Thoracic aorta (tissue), 2 donors: ENCODE measurements around the gene CAMK2B. TPM values are rescaled to one million over a fixed set of nuclear protein-coding genes. Genes with fewer than 3 reads are reported as not detected.

ENCODE experiments used
- ATAC-seq: fragments of 150-250 bp; one replicate; pipeline ENCODE4 v1.8.0; 2017; ENCODE audit warnings: low read depth; ENCODE audit not compliant: insufficient number of reproducible peaks, low FRiP score
- DNase-seq: peaks from one replicate; pipeline ENCODE4 v3.0.0-alpha.2; 2020; ENCODE audit warnings: low spot score
- H3K27ac ChIP-seq, 2 donors: fragments of 200-600 bp; sonication (generic); 1 replicate in 1 of 2; 2 replicates in 1 of 2; pipeline ENCODE4 v1.5.1; 2016; ENCODE audit warnings: mild to moderate bottlenecking in 2 of 2, moderate library complexity in 2 of 2
- H3K27me3 ChIP-seq: fragments of 200-600 bp; sonication (generic); replicated peaks from 2 replicates; pipeline ENCODE4 v1.6.0; 2016; ENCODE audit warnings: mild to moderate bottlenecking; ENCODE audit not compliant: insufficient read depth
- H3K36me3 ChIP-seq: fragments of 200-600 bp; sonication (generic); one replicate; pipeline ENCODE4 v1.5.1; 2016
- H3K4me1 ChIP-seq, 2 donors: fragments of 200-600 bp; sonication (generic); 1 replicate in 1 of 2; 2 replicates in 1 of 2; pipeline versions ENCODE4 v1.5.1 to v1.6.0; 2016; ENCODE audit warnings: low read depth in 2 of 2, mild to moderate bottlenecking in 1 of 2; ENCODE audit not compliant: control insufficient read depth in 1 of 2
- H3K4me3 ChIP-seq: fragments of 200-600 bp; sonication (generic); 2 replicates; pipeline ENCODE4 v1.5.1; 2016; ENCODE audit warnings: mild to moderate bottlenecking
- H3K9me3 ChIP-seq: fragments of 200-600 bp; sonication (generic); 2 replicates; pipeline ENCODE4 v1.5.1; 2016
- CTCF ChIP-seq: fragments of 200-600 bp; sonication (generic); IDR thresholded peaks from one replicate; pipeline ENCODE4 v1.5.1; 2019; ENCODE audit warnings: antibody characterized with exemption
- total RNA-seq, 2 donors: library from RNA; depleted of rRNA; stranded (reverse); fragments of >200 nt; gene quantifications; one replicate each; pipeline versions ENCODE4 v1.1.0 to v1.2.3, GENCODE V29; 2016

Gene CAMK2B
- total RNA-seq, 2 donors from 2014 or later = 1.5 to 2.8 TPM

GRCh38 chr7:44212581-44213184 lies 112.7 kb downstream of the CAMK2B start:
- ATAC-seq (no peak), DNase-seq (no peak)
- Histone ChIP-seq H3K4me1 (no peaks in the 10 kb centered on the region), H3K9me3 (no peaks in the 10 kb centered on the region), H3K27ac (no peak overlapping the region), H3K27me3 (no peaks in the 10 kb centered on the region), H3K4me3 (no peak overlapping the region), H3K36me3 (peaks cover 49% of the 10 kb centered on the region)
- TF ChIP-seq CTCF = no peak

GRCh38 chr7:44212018-44212417 lies 113.4 kb downstream of the CAMK2B start:
- Histone ChIP-seq H3K27ac (no peak overlapping the region), H3K27me3 (no peaks in the 10 kb centered on the region), H3K4me3 (no peak overlapping the region), H3K4me1 (no peaks in the 10 kb centered on the region), H3K36me3 (peaks cover 53% of the 10 kb centered on the region), H3K9me3 (no peaks in the 10 kb centered on the region)
- DNase-seq = no peak
- no peak for ATAC-seq
- TF ChIP-seq CTCF = no peak

GRCh38 chr7:44211126-44211675 lies 114.2 kb downstream of the CAMK2B start:
- H3K4me1 ChIP-seq = no peaks in the 10 kb centered on the region
- H3K36me3 ChIP-seq = peaks cover 59% of the 10 kb centered on the region
- DNase-seq (no peak), ATAC-seq (no peak)
- no peaks in the 10 kb centered on the region for H3K9me3 ChIP-seq
- H3K27me3 ChIP-seq = no peaks in the 10 kb centered on the region
- no peak for TF ChIP-seq CTCF
- H3K4me3 ChIP-seq = no peak overlapping the region
- H3K27ac ChIP-seq = no peak overlapping the region

- Histone ChIP-seq H3K4me3 (no peak overlapping the region), H3K4me1 (no peaks in the 10 kb centered on the region), H3K36me3 (peaks cover 70% of the 10 kb centered on the region), H3K27me3 (no peaks in the 10 kb centered on the region), H3K27ac (no peak overlapping the region), H3K9me3 (no peaks in the 10 kb centered on the region)
- no peak for DNase-seq
- TF ChIP-seq CTCF = no peak
- no peak for ATAC-seq
These were observed 115.3 kb downstream of the CAMK2B start for GRCh38 chr7:44210107-44210506.

- Histone ChIP-seq H3K9me3 (no peaks in the 10 kb centered on the region), H3K4me3 (no peak overlapping the region), H3K27me3 (no peaks in the 10 kb centered on the region), H3K4me1 (peaks cover 0 to 7% of the 10 kb centered on the region in 2 donors), H3K36me3 (peaks cover 66% of the 10 kb centered on the region), H3K27ac (no peak overlapping the region)
- ATAC-seq = no peak
- no peak for TF ChIP-seq CTCF
- no peak for DNase-seq
These were observed 117.3 kb downstream of the CAMK2B start for GRCh38 chr7:44208085-44208484.
